ENCODE measurements around the gene PLA2G4D. TPM values are rescaled to one million over a fixed set of nuclear protein-coding genes. Genes with fewer than 3 reads are reported as not detected.

Gene PLA2G4D
- total RNA-seq, 1 donor from 2014 or later, result not detected

DNA sequence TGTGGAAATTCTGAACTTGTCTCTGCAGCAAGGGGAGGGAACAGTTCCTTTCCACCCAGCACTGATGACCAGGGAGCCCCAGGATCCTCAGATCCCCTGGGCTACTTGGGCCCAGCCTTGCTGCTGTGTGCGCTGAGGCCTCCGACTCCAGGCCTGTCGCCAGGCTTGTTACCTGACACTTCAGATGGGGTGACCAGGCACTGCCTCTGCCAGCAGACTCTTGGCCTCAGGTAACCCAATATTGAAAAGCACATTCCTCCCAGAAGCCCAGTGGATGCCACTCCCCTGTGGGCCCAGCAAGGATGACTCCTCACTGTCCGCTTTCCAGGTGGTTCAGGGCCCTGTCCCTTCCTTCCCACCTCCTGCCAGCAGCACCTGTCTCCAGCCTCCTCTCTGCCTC lies 70.1 kb downstream of the PLA2G4D start:
- peaks cover 1% of the 10 kb centered on the region for H3K27me3 Mint-ChIP-seq (ENCODE audit: unreplicated experiment)
- peaks cover 7% of the 10 kb centered on the region for H3K9me3 Mint-ChIP-seq (ENCODE audit: unreplicated experiment)
- no peak for DNase-seq
- no peaks in the 10 kb centered on the region for H3K36me3 Mint-ChIP-seq (ENCODE audit: unreplicated experiment)
- no peak overlapping the region for H3K4me3 Mint-ChIP-seq (ENCODE audit: unreplicated experiment)
- no peaks in the 10 kb centered on the region for H3K4me1 Mint-ChIP-seq (ENCODE audit: low read depth, unreplicated experiment)
- TF ChIP-seq, protein P1, sequence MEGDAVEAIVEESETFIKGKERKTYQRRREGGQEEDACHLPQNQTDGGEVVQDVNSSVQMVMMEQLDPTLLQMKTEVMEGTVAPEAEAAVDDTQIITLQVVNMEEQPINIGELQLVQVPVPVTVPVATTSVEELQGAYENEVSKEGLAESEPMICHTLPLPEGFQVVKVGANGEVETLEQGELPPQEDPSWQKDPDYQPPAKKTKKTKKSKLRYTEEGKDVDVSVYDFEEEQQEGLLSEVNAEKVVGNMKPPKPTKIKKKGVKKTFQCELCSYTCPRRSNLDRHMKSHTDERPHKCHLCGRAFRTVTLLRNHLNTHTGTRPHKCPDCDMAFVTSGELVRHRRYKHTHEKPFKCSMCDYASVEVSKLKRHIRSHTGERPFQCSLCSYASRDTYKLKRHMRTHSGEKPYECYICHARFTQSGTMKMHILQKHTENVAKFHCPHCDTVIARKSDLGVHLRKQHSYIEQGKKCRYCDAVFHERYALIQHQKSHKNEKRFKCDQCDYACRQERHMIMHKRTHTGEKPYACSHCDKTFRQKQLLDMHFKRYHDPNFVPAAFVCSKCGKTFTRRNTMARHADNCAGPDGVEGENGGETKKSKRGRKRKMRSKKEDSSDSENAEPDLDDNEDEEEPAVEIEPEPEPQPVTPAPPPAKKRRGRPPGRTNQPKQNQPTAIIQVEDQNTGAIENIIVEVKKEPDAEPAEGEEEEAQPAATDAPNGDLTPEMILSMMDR (IDR thresholded peaks at IDR 0.05; ENCODE audit: partially characterized antibody, unreplicated experiment), result no peak
- H3K27ac Mint-ChIP-seq (ENCODE audit: unreplicated experiment), result no peak overlapping the region

DNA sequence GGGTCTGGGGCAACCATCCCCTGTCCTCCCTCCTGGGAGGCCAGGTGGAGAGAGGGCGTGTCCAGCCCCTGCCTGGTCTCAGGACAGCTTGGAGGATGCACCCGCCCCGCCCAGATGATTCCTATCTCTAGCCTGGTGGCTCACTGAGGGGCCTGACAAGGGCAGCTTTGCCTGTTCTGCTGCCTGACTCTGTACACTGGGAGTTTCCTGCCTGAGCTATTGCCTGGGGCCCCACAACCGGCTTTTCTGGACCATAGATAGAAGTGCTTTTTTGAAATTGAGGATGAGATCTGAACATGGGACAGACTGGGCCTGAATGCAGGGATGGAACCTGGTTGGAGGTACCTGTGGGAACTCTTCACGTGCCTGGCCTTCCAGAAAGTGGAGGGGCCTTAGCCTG lies 72.8 kb downstream of the PLA2G4D start:
- Mint-ChIP-seq H3K4me3 (ENCODE audit: unreplicated experiment) (no peak overlapping the region), H3K27me3 (ENCODE audit: unreplicated experiment) (no peaks in the 10 kb centered on the region), H3K27ac (ENCODE audit: unreplicated experiment) (no peak overlapping the region), H3K36me3 (ENCODE audit: unreplicated experiment) (no peaks in the 10 kb centered on the region), H3K9me3 (ENCODE audit: unreplicated experiment) (peaks cover 9% of the 10 kb centered on the region), H3K4me1 (ENCODE audit: low read depth, unreplicated experiment) (no peaks in the 10 kb centered on the region)
- TF ChIP-seq, protein P1 (IDR thresholded peaks at IDR 0.05; ENCODE audit: partially characterized antibody, unreplicated experiment), result no peak
- no peak for DNase-seq

DNA sequence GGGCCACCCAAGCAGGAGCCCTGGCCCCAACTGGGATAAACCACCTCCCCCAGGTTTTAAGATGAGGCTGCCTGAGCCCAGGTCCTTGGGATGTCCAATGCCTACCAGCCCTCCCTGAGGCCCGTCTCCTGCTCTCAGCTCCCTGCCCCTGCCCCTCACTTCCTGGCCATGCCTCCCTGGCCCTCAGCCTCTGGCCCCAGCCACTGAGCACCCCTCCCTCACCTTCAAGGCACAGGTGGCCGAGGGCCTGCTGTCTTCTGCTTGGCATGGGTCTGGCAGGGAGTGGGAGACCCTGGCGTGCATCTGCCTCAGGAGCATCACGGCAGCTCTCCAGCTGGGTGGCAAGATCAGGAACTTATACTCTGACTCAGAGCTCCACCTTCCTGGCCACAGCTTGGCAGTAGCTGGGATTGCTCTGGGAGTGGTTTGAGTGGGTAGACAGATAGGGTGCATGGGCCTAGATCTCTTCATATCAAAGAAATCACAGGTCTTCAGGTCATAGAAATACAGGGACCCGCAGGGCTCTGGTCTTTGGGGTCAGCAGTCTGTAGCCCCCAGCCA lies 73.6 kb downstream of the PLA2G4D start, which contains the start of gene PLA2G4E:
Gene PLA2G4E, minus strand, starts transcription at position 330 of the 561 bp plus-strand sequence. Its CDS starts 12 bp downstream, at position 318.
- H3K4me3 Mint-ChIP-seq (ENCODE audit: unreplicated experiment), result no peak within 1 kb of the TSS
- TF ChIP-seq, protein P1 (IDR thresholded peaks at IDR 0.05; ENCODE audit: partially characterized antibody, unreplicated experiment), result no peak
- no peak within 1 kb of the TSS for H3K27ac Mint-ChIP-seq (ENCODE audit: unreplicated experiment)
- H3K36me3 Mint-ChIP-seq (ENCODE audit: unreplicated experiment), result no peaks in the 10 kb centered on the region
- H3K4me1 Mint-ChIP-seq (ENCODE audit: low read depth, unreplicated experiment), result no peaks in the 10 kb centered on the region
- no peaks in the 10 kb centered on the region for H3K27me3 Mint-ChIP-seq (ENCODE audit: unreplicated experiment)
- no peak for DNase-seq
- H3K9me3 Mint-ChIP-seq (ENCODE audit: unreplicated experiment), result peaks cover 9% of the 10 kb centered on the region

DNA sequence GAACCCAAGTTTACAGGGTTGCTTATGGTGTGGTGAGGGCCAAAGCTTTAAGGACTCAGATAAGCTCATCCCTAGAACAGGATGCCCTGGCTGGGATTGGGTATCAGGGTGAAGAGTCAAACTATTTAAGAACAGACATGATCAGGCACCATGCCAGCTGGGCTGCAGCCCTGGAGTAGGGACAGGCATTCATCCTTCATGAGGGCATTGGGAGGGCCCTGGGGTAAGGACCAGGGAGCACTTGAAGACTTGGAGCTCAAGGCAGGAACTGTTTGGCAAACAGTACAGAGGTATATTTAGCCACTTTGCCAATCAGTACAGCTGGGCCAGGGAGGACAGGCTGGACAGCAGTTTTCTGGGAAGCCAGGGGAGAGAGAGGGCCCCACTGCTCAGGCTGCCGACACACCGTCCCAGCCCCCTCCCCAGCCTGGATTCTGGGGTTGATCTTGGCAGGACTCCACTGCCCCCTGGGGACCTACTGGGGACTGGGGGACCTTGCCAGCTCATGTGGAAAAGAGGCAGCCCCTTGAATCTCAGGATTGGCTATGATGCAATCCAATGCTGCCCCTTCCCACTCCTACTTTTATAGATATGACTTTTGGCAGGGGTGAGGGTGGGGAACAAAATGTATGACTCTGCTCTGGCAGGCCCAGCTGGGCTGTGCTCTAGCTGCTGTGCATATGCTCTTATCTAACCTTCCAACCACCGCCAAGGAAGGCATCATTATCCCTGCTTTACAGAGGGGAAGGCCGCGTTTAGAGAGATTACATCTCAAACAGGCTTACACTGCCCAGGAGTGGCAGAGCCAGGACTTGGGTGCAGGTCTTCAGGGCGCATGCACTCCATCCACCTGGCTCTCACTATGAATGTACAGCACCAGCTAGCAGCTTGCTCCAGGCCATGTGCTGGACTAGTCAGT lies 75.8 kb downstream of the PLA2G4D start:
- Mint-ChIP-seq H3K4me1 (ENCODE audit: low read depth, unreplicated experiment) (no peaks in the 10 kb centered on the region), H3K36me3 (ENCODE audit: unreplicated experiment) (peaks cover 5% of the 10 kb centered on the region), H3K27ac (ENCODE audit: unreplicated experiment) (no peak overlapping the region), H3K9me3 (ENCODE audit: unreplicated experiment) (peaks cover 9% of the 10 kb centered on the region), H3K27me3 (ENCODE audit: unreplicated experiment) (no peaks in the 10 kb centered on the region), H3K4me3 (ENCODE audit: unreplicated experiment) (no peak overlapping the region)
- TF ChIP-seq, protein P1 (IDR thresholded peaks at IDR 0.05; ENCODE audit: partially characterized antibody, unreplicated experiment), result no peak
- no peak for DNase-seq

Other genes starting within 250 kb of the PLA2G4D start
- 0.32 TPM for gene SPTBN5, start 200.5 kb downstream of the PLA2G4D start, total RNA-seq (ENCODE audit: unreplicated experiment)
- gene EHD4, start 122.0 kb downstream of the PLA2G4D start, total RNA-seq (ENCODE audit: unreplicated experiment), result 4.0 TPM
- 1.0 TPM for gene PLA2G4E, start 73.5 kb downstream of the PLA2G4D start, total RNA-seq (ENCODE audit: unreplicated experiment)
- gene PLA2G4F, start 62.1 kb upstream of the PLA2G4D start, total RNA-seq (ENCODE audit: unreplicated experiment), result not detected
- gene VPS39, start 113.7 kb upstream of the PLA2G4D start, total RNA-seq (ENCODE audit: unreplicated experiment), result 94.4 TPM
- 17.8 TPM for gene GANC, start 178.6 kb upstream of the PLA2G4D start, total RNA-seq (ENCODE audit: unreplicated experiment)
- gene TMEM87A, start 178.9 kb upstream of the PLA2G4D start, total RNA-seq (ENCODE audit: unreplicated experiment), result 41.1 TPM